H7 (cell line): ENCODE data around the gene MPPED1. TPM values are rescaled to one million over a fixed set of nuclear protein-coding genes. Genes with fewer than 3 reads are reported as not detected.

ENCODE experiments used
- DNase-seq: peaks from one replicate; pipeline ENCODE4 v3.0.0; 2012
- H3K27me3 ChIP-seq: 2 replicates; pipeline ENCODE4 v1.6.0; 2011; ENCODE audit warnings: mild to moderate bottlenecking, low read length; ENCODE audit not compliant: control insufficient read depth, insufficient read depth
- H3K36me3 ChIP-seq: replicated peaks from 2 replicates; pipeline ENCODE4 v1.5.1; 2011; ENCODE audit warnings: low read length; ENCODE audit not compliant: control insufficient read depth, insufficient read depth
- H3K4me3 ChIP-seq: 2 replicates; pipeline ENCODE4 v1.5.1; 2011; ENCODE audit warnings: low read depth, mild to moderate bottlenecking, control low read depth, low read length, moderate library complexity; ENCODE audit not compliant: insufficient read depth
- total RNA-seq: library from RNA; depleted of rRNA; stranded (reverse); fragments of >200 nt; shearing (Covaris generic); gene quantifications from 2 replicates; pipeline ENCODE4 v1.2.3, GENCODE V29; 2014

MPPED1 gene
- total RNA-seq, 1 experiment from 2014 or later, result 1.2 TPM

GRCh38 chr22:43516386-43516785, 104.6 kb downstream of the MPPED1 start:
- Histone ChIP-seq H3K4me3 (no peak overlapping the region), H3K36me3 (no peaks in the 10 kb centered on the region), H3K27me3 (no peaks in the 10 kb centered on the region)
- no peak for DNase-seq

DNA sequence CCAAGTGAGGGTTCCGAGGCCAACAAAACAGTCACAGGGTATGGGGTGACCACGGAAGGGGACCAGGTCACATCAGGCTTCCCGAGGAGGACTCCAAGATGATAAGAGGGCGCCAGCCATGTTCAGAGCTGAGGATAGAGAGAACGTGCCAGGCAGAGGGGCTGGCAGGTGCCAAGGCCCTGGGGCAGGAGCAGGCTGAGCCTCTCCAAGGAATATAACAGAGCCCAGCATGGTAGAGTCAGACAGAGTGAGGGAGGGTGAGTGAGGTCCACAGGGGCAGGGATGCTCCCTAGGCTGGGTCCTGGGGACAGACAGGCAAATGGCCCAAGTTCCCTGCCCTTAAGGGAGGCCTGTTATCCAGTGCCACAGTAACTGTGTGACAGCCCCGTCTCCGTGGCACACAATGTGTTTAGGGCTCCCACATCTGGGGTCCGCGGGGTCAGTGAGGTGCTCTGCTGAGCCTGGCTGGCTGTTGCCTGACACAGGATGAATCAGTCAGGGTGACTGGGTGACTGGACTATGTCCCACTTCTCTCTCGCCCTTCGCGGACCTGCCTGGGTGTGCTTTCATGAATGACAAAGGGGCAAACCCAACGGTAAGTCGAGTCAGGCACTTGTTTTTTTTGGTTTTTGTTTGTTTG, 105.3 kb downstream of the MPPED1 start:
- H3K36me3 ChIP-seq, result no peaks in the 10 kb centered on the region
- no peak for DNase-seq
- no peak overlapping the region for H3K4me3 ChIP-seq
- H3K27me3 ChIP-seq, result no peaks in the 10 kb centered on the region

DNA sequence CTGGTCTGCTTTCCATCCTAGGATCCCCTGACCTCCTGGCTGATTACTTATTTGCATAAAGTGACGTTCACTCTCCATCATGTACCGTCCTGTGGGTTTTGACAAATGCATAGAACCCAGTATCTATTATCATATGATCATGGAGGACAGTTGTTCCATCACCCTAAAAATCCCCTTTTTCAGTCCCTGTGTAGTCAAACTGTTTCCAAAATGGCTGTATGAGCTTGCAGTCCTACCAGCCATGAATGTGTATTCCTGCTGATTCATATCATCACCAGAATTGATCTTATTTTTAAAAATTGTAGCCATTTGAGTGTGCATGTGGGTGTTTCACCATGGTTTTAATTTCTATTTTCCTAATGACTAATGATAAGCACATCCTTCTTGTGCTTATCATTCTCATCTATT, 108.8 kb downstream of the MPPED1 start:
- Histone ChIP-seq H3K4me3 (no peak overlapping the region), H3K27me3 (no peaks in the 10 kb centered on the region), H3K36me3 (no peaks in the 10 kb centered on the region)
- no peak for DNase-seq

GRCh38 chr22:43521716-43522115, 109.9 kb downstream of the MPPED1 start:
- H3K4me3 ChIP-seq, result no peak overlapping the region
- no peaks in the 10 kb centered on the region for H3K27me3 ChIP-seq
- H3K36me3 ChIP-seq, result no peaks in the 10 kb centered on the region
- DNase-seq, result no peak

DNA sequence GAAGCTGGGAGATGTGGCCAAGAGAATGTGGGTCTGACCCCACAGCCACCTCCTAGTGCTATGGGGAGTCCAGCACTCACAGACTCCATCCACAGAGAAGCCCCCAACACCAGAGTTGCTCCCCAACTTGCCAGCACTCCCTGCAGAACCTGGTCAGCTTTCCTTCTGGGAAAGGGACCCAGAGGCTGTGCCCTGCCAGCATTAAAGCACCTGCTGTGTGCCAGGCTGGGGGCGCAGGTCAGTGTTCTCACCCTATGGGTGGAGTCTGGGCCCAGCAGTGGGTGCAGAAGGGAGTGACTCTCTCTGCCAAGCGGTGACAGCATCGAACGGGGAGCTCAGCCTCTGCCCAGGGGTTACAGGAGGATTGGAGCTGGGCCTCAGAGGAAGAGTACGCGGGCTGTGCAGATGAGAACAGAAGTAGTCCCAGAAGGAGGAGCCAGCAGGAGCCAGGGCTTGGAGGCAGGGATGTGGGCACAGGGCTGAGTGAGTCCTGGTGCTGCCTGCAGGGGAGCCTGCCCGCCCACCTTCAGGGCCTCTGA, 114.4 kb downstream of the MPPED1 start:
- Histone ChIP-seq H3K4me3 (no peak overlapping the region), H3K36me3 (no peaks in the 10 kb centered on the region), H3K27me3 (no peaks in the 10 kb centered on the region)
- DNase-seq, result no peak

DNA sequence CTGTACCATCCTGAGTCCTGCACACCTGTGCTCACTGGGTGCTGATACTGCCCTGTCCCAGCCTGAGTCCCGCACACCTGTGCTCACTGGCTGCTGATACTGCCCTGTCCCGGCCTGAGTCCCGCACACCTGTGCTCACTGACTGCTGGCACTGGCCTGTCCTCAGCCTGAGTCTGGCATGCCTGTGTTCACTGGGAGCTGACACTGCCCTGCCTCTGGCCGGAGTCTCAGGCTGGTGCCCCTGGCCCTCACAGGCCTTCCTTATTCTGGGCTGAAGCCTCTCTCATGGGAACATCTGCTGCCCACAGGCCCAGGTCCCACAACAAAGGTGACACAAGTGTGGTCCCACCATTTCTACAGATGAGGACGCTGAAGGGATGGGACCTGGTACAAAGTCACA, 115.1 kb downstream of the MPPED1 start:
- no peaks in the 10 kb centered on the region for H3K27me3 ChIP-seq
- no peak for DNase-seq
- no peaks in the 10 kb centered on the region for H3K36me3 ChIP-seq
- H3K4me3 ChIP-seq, result no peak overlapping the region

- Histone ChIP-seq H3K27me3 (no peaks in the 10 kb centered on the region), H3K4me3 (no peak overlapping the region), H3K36me3 (no peaks in the 10 kb centered on the region)
- DNase-seq, result no peak
These were observed 117.0 kb downstream of the MPPED1 start for GRCh38 chr22:43528601-43529360.

GRCh38 chr22:43529461-43529860, 117.6 kb downstream of the MPPED1 start:
- H3K4me3 ChIP-seq, result no peak overlapping the region
- no peak for DNase-seq
- H3K36me3 ChIP-seq, result no peaks in the 10 kb centered on the region
- H3K27me3 ChIP-seq, result no peaks in the 10 kb centered on the region

DNA sequence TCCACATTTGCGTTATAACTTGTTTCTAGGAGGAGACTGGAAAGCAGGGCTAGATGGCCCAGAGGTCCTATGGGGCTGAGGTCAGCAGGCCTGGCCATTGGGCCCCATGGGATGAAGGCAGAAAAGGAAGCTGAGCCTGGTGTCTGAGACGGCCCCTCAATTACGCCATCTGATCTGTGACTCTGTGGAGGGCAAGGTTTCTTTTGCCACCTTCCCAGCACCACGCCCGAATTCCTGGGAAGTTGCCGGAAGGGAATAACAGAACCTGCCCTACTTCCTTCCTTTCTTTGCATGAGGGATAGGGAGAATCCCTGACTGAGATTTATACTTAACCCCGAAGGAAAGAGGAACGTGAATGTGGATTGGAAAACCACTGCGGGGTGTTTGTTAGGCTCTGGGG, 118.1 kb downstream of the MPPED1 start:
- no peaks in the 10 kb centered on the region for H3K27me3 ChIP-seq
- no peak overlapping the region for H3K4me3 ChIP-seq
- no peak for DNase-seq
- H3K36me3 ChIP-seq, result no peaks in the 10 kb centered on the region

- H3K36me3 ChIP-seq, result no peaks in the 10 kb centered on the region
- DNase-seq, result peak; percentile 63
- no peak overlapping the region for H3K4me3 ChIP-seq
- no peaks in the 10 kb centered on the region for H3K27me3 ChIP-seq
These were observed 118.8 kb downstream of the MPPED1 start for GRCh38 chr22:43530349-43531201.

DNA sequence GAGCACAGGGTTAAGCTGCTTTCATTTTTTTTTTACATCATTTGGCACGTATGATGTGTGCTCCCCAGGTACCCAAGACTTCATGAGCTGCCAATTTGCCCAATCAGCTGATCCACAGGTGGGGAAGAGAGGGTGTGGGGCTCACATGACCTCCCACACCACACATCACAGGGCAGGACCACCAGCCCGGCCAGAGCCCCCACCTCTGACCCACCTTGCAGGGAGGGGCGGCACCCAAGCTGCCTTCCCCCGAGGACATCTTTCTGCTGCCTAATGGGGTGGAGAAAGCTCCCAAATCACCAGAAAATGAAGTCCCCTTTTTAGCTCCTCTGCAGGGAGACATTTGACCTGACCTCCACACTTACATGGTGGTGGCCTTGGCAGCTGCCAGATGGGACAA, 119.8 kb downstream of the MPPED1 start:
- Histone ChIP-seq H3K27me3 (no peaks in the 10 kb centered on the region), H3K4me3 (no peak overlapping the region), H3K36me3 (no peaks in the 10 kb centered on the region)
- no peak for DNase-seq

GRCh38 chr22:43532301-43533155, 120.7 kb downstream of the MPPED1 start:
- Histone ChIP-seq H3K27me3 (no peaks in the 10 kb centered on the region), H3K4me3 (no peak overlapping the region), H3K36me3 (no peaks in the 10 kb centered on the region)
- DNase-seq, result no peak

DNA sequence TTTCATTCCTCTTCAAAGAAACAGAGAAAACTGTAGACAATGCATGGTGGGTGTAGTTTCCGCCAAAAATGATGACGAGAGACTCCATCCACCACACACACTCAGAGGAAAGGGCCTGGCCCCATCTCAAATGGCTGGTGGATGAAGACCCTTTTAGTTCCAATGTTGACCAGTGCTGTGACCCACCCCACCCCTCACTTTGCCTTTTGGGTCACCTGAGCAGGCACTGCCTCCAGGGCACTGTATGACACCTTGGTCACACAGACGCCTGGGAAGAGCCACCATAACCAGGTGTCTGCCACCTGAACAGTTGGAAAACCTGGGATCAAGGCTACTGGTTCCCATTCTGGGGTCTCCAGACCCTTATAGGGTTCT, 121.3 kb downstream of the MPPED1 start:
- no peaks in the 10 kb centered on the region for H3K27me3 ChIP-seq
- DNase-seq, result no peak
- no peaks in the 10 kb centered on the region for H3K36me3 ChIP-seq
- no peak overlapping the region for H3K4me3 ChIP-seq
